Esophagus mucosa (tissue), 1 donor: ENCODE measurements around the gene POR. TPM values are rescaled to one million over a fixed set of nuclear protein-coding genes. Genes with fewer than 3 reads are reported as not detected.

ENCODE experiments used
- total RNA-seq: library from RNA; stranded (reverse); gene quantifications from one replicate; pipeline ENCODE4 v1.2.4, GENCODE V29; 2023
- donor health status: DM: yes; HTN: yes; CAD: no.

The POR gene
- total RNA-seq, 1 donor from 2014 or later: 137 TPM

Other genes starting within 250 kb of the POR start
- 5.4 TPM for gene HIP1, start 176.2 kb upstream of the POR start, total RNA-seq
- gene CCL26, start 142.9 kb upstream of the POR start, total RNA-seq: not detected
- 0.56 TPM for gene CCL24, start 101.3 kb upstream of the POR start, total RNA-seq
- gene RHBDD2, start 36.1 kb upstream of the POR start, total RNA-seq: 37.5 TPM
- gene TMEM120A, start 79.4 kb downstream of the POR start, total RNA-seq: 33.9 TPM
- gene STYXL1, start 132.8 kb downstream of the POR start, total RNA-seq: 37.6 TPM
- gene MDH2, start 133.0 kb downstream of the POR start, total RNA-seq: 204 TPM